ENCODE results near the gene DCLRE1B.
"Not testable (repeated sequence)": the region's sequence is repeated elsewhere in the genome, so short reads cannot be mapped to it uniquely, and the experiment has no call there.

DCLRE1B gene

DNA sequence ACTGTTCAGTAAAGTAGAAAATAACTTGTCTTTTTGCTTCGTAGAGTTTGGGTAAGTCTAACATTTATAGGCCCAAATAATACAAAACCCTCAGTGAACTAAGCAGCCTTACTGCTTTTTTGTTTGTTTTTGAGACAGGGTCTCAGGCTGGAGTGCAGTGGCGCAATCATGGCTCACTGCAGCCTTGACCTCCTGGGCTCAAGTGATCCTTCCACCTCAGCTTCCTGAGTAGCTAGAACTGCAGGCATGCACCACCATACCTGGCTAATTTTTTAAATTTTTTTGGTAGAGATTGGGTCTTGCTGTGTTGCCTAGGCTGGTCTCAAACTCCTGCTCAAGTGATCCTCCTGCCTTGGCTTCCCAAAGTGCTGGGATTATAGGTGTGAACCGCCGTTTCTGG is 43.0 kb downstream of the DCLRE1B start:
- not testable (repeated sequence) for DNase-seq

- DNase-seq: peak; percentile 29
Measured at GRCh38 chr1:113949007-113949406, 43.9 kb downstream of the DCLRE1B start.

DNA sequence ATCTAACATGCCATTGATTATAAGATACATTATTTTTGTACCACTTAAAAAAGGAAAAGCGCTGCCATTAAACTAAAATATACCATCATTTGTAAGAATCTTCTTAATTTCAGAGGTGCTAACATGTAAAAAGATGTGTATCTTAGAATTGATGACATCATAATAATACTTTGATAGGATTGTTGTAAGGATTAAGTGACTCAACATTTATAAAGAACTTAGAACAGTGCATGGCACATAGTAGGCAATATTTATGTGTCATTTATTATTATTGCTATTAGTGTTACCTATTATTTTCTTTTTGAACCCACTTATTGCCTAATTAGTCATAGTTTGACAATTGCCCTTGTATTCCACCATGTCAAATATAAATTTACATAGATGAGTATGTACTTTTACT is 45.8 kb downstream of the DCLRE1B start:
- no peak for DNase-seq

DNA sequence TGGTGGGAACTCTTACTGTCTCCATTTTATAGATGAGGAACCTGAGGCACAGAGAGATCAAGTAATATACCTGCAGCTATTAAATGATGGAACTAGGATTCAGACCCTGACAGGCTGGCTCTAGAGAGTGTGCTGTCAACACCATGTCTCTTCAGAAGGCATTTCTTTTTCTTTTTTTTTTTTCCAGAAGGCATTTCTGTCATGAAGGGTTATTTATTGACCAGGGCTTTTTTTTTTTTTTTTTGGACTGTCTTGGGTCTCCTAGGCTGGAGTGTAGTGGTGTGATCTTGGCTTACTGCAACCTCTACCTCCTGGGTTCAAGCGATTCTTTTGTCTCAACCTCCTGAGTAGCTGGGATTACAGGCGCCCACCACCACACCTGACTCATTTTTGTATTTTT is 46.6 kb downstream of the DCLRE1B start:
- DNase-seq: no peak

- no peak for DNase-seq
Measured at GRCh38 chr1:113957984-113958383, 52.9 kb downstream of the DCLRE1B start.

DNA sequence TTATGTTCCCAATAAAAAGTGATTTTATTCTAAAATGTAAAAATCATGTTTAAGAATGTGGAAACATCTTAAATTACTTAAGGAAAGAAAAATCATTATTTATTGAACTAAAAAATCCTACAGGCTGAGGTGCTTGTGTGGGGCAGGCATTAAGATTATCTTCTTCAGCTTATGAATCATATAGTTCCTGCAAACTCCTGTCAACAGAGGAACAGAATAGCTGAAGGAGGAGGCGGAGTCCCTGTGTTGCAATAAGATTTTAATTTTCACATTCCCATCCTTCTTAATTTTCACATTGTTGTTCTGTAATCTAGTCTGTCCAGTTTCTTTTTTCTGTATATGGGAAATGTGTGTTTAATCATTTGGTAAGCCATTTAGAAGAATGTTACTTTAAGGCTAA is 53.6 kb downstream of the DCLRE1B start:
- DNase-seq: no peak

GRCh38 chr1:113963281-113963906 is 58.3 kb downstream of the DCLRE1B start:
- DNase-seq: no peak
